ENCODE measurements around the gene KRTAP20-4.

Gene KRTAP20-4

GRCh38 chr21:30668776-30669175 lies 48.3 kb downstream of the KRTAP20-4 start:
- DNase-seq = no peak
